Fibroblast of peridontal ligament (primary cell): ENCODE results near the gene DKC1.
"Not testable (repeated sequence)": the region's sequence is repeated elsewhere in the genome, so short reads cannot be mapped to it uniquely, and the experiment has no call there.

Source experiments
- DNase-seq: peaks from one replicate; pipeline ENCODE4 v3.0.0-alpha.2; 2010; ENCODE audit errors: extremely low read depth

The DKC1 gene

DNA sequence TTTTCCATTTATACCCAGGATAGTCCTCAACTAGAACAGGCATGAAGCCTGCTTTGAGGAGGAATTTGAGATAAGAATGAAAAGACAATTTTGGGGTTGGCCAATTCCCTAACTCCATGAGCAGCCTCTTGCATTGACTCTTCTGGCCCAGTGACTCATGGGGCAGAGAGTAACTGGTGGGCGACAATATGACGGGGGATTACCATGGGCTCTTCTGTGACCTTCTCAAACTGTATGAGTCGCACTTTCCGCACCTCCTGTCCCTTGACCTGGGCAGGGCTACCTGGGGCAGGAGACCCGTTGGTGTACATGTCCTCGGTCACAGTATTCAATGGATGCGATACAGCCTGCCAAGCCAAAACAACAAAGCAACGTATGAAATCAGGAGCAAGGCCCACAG lies 29.3 kb downstream of the DKC1 start:
- no peak for DNase-seq

DNA sequence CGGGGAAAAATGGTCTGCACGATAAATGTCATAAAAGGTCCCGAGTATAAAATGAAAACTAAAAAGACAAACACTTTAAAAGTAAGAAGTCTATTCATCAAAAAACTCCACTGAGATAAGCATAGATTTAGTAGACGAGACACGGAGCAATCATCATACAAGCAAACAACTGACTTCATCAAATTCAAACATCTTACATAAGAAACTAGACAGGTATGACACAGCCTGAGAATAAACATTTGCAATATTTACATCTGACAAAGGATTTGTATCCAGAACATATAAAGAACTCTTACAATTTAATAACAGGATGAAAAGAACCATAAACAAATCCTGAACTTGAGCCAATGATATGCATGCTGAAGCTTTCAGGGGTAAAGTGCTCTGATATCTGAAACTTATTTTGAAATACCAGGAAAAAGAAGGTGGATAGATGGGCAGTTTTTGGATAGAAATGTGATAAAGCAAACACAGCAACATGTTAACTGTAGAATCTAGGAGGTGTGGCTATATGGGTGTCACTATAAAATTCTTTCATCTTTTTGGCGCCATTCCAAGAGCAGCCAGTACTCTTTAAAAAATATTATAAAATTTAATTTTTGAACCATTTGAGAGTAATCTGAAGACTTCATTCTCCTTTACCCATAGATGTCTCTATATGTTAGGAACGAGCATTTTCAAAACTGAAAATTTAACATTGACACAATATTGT lies 30.6 kb downstream of the DKC1 start:
- DNase-seq: no peak

DNA sequence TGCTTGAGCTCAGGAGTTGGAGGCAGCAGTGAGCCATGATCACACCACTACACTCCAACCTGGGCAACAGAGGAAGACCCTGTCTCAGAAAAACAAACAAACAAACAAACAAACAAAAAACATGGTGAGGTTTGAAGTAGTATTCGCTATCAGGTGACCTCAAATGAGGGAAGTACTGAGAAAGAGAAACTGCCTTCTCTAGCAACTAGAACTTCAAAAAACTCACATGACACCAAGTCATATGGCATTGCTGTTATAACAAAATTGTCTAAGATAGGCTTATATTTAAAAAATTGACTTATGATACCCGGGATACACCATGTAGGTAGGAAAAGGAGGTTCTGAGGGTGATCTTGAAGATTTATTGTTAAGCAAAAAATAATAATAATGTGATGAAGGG lies 32.4 kb downstream of the DKC1 start:
- no peak for DNase-seq

DNA sequence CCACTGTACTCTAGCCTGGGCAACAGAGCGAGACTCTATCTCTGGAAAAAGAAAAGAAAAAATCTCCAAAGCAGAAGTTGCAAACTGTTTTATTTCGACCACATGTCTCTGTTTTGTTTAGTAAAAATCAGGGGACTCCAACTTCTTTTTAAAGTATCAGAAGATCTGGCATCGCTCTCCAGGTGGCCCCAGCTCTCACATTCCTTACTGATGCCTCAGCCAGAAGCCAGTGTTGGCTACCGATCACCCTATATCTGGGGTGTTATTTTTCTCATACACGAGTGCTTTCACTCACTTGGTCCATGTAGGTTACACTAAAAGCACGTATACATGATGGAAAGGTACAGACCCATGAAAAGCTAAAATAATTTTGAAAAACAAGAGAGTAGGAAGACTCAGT lies 34.3 kb downstream of the DKC1 start:
- no peak for DNase-seq

DNA sequence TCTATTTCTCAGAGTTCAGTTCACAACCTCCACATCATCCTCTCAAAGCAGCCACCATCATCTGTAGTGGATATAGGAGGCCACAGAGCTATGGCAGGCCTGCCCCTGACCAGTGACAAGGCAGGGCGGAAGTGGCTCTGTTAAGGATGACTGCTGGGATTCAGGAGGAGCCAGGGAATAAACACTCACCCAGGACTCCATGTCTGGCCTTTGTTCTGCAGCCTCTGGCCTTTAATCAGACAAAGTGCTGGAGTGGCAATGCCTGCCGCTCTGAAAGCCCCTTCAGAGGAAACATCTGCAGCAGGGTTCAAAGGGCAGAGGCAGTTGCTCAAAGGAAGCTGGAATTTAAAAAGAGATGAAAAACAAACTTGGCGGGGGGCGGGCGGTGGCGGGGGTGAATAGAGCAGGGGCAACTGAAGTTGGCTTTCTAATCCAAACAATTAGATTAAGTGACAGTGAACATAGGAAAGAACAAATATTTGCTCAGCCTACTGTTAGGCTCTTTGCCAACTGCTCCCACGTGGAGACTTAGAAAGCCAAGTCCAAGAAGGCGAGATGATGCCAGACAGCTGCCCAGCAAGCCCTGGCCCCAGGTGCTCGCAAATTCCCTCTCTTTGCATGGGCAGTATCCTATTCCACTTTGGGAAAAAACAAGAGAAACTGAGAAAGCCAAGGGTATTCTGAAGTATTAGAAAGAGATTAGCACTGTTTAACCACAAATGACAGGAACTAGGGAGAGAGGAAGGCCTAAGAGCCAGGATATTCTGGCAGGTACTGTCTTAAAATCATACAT lies 37.1 kb downstream of the DKC1 start:
- no peak for DNase-seq

DNA sequence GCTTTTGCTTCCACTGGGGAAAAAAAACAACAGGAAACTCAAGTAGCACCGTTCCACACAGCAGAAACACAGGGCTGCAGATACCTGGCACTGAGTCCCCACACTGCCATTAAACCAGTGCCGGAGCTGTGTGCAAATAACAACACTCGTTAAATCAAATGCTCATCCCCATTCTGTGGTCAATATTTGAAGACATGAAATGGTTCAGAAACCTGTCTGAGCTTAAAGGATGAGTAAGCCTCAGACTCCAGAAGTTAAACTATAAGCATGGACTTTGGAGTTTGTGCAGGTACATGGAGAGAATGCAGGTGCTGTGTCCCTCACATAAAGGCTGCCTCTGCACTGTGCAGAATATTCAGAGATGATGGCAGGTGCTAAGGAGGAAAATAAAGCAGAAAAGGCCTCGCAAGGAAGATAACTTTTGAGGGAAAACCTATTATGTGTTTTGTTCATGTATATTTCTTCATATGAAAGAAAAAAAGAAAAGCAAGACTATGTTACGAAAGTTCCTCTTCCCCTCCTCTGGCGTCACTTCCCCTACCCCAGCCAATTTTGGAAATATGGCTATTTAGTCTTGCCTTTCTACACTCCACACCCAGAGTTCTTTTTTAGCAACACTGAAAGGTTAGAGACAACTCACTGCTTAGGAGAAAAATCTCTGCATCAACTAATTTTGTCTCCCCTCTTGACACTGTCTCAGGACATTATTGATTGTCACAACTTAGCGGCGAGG lies 38.0 kb downstream of the DKC1 start:
- DNase-seq: no peak

DNA sequence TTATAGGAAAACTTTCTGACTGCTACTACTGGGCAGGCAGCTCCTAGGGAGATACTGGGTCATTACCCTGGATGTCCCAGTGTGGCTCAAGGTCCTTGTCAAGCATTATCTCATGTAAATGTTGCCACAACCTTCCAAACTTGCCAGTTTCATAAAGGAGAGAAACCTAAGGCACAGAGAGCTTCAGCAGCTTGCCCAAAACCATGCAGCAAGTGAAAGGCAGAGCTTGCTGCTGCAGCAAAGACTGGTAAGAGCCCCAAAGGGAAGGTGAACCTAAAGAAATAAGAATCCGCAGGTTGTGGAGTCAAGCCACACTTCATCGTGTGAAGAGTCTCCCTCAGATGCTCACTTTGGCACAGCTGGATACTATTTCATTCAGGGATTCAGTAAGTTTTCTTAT lies 40.3 kb downstream of the DKC1 start:
- no peak for DNase-seq

DNA sequence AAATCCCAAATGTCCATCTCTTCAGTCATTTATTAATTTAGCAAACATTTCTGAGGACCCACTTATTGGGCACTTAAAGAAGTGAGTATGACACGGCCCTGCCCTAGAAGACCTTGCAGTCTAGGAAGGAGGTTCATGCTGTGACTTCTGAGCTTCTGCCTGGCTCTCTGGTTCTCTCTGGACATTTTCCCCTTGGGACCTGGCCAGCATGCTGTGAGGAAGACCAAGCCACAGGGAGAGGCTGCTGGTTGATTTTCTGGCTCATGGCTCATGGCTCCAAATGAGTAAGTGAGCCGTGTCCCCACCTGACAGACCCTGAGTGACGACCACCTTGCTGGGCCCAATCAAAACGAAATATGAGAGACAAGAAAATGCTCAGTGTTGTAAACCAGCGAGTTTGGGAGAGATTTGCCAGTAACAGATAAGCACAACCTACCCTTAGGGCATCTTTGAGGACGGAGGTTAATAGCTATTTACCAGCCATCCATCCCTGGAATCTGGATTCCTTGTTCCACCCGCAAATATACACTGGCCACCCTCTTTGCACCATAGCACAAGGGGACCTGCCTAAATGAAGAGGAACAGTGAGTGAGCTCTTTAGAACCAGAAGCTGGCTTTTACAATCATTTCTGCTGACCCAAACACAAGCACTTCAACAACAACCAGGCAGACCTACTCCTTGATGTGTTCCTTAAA lies 41.7 kb downstream of the DKC1 start:
- no peak for DNase-seq

DNA sequence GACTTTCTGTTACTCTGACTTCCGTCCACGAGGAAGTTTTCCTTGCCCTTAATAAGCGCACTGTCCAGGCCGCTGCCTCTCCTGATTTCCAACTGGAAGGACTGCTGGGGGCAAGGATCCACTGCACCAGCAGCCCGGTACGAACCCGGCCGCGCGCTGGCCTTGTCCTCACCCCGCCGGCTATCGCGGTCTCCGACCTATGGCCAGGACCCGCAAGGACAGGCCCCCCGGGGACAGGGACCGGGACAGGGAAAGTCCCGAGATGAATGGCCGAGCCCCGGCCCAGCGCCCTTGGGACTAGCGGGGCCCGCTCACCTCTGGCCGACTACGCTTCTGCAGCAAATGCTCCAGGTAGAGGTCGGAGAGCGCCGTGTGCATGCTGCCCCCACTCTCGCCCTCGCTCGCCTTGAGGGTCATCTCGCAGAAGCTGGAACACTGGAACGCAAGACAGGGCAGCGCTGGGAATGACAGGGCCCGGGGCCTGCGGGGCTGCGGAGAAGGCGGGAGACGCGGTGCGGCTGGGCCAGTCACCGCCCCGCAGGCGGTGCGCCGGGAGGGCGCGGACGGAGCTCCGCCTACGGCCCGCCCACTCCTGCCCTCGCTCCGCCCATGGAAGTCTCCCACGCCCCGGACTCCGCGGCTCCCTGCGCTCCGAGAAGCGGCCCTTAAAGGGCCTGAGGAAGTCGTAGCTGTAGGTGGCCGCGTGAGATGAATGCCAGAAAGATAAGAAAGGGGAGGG lies 42.5 kb downstream of the DKC1 start, which contains the start of gene MPP1:
MPP1 (minus strand) TSS at position 529 of the 739 bp plus-strand sequence; CDS start at position 417, 112 bp downstream.
- DNase-seq: peak; percentile 56

DNA sequence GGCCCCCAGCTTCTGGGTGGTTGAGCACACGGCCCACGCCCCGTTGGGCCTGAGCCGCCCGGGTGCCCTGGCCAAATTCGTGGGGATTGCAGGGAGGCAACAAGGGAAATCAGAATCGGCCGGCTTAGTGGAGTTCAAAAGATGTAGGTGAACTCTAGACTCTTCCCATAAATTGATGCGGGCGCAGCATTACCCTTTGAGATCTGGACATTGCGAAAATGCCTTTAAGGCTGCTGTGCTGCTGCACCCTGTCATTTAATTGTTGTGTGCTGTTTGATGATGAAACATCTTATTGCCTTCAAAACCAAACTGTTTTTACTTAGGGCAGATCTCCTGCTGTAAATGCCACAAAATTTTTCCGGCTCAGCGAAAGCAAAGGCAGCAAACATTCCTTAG lies 43.0 kb downstream of the DKC1 start:
- DNase-seq: peak; percentile 50

DNA sequence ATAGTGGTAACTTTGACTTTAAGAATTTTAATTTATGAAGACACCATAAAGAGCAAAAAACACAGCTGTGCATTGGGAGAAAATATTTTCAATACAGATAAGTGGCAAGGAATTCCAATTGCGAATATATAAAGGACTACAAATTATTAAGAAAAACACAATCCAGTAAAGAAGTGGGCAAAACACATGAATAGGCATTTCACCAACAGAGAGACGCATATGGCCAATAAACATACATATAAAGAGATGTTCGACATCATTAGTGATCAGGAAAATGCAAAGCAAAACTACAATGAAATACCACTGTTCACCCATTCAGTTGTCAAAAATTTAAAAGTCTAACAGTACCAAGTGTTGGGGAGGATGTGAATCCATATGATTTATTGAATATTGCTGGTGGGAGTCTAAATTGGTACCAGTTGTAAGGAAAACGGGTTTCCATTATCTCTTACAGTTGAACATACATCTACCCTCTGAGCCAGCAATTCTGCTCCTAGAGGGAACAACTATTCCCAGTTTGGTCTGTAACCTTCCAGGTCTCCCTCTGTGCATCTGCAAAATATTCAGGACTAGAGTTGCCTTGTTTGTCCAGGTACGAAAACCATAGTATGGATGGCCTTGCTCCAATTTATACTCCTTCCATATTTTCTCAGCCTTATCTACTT lies 44.3 kb downstream of the DKC1 start:
- DNase-seq: no peak

DNA sequence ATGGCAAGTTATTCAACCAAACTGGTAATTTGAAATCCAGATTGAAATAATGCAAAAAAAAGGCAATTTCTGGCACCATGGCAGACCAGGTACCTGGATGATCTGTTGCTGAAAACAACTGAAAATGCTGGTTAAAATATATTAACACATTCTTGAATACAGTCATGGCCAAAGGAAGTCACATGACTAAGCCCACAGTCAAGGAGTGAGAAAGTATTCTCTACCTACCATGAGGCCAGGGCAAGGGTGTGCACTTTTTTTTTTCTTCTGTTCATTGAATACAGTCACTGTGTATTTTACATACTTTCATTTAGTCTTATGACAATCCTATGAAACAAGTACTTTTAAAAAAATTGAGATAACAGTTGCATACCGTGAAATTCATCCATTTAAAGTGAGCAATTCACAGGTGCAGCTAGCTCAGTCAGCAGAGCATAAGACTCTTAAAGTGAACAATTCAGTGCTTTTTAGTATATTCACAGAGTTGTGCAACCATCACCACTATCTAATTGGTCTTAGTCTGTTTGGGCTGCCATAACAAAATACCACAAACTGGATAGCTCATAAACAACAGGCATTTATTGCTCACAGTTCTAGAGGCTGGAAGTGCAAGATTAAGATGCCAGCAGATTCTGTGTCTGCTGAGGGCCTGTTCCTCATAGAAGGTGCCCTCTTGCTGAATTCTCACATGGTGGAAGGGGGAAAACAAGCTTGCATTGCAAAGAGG lies 47.4 kb downstream of the DKC1 start:
- DNase-seq: no peak

DNA sequence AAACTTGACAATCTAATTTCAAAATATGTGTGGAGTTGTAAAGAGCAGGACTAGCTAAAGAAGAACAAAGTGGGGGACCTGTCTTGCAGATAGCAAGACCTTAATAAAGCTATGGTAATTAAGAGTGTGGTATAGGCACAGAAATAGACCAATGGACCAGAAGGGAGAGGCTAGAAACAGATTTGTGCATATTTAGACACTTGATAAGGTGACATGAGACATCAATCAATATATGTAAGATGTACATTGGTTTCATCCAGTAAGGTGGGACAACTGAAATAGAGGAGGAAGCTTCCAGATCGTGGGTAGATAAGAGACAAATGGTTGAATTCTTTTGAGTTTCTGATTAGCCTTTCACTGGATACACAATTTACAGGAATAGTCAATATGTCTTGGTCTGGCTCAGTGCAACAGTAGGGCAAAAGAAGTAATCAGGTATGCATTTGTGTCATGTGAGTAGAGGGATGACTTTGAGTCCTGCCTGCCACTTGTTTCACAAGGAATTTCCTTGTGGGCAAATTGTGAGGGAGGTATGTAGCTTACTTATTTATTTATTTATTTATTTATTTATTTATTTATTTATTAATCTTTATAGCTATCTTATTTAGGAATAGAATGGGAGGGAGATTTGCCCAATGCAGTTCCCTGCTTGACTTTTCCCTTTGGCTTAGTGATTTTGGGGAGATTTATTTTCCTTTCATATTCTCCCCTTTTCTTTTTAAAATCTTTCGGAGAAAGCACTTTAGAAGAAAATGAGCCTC lies 49.9 kb downstream of the DKC1 start:
- no peak for DNase-seq

DNA sequence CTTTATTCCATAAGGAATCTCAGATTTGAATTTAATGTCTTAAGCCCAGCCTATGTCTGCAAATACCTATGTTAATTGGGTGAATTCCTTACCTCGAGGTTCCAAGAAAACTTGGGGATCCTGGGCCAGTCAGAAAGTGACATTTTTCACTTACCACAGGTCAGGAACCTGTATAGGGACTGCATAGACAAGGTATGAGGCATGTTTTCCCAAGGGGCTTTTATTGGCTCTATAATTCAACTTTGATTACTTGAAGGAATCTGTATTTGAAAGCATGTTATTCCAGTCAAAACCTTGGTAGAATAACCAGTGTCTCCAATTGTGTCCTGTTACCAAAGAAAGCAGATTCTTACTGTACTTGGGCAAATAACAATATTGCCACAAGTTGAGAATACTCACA lies 51.1 kb downstream of the DKC1 start:
- no peak for DNase-seq

DNA sequence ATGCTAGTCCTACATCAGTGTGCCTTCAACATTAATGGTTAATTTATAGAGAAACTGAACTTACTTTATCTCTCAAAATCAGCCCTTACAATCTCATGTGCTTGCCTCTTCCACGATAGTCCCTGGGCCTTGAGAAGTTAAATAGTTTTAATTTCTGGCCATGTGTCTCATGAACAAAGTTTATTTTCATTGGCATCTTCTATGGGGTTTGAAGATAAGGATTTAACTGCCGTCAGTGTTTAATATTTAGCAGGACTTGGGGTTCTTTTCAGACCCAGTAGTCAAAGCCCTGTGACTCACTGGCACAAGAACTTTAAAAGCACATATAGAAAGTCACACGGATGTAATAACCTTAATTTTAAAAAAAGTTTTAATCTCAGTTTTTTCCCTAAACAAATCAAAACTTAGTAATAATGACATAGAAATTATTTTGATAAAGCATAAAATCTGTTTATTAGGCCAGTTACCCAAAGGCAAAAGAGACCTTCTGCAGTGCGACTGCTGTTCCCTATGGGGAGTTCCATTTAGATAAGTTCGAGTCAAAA lies 52.7 kb downstream of the DKC1 start:
- no peak for DNase-seq

DNA sequence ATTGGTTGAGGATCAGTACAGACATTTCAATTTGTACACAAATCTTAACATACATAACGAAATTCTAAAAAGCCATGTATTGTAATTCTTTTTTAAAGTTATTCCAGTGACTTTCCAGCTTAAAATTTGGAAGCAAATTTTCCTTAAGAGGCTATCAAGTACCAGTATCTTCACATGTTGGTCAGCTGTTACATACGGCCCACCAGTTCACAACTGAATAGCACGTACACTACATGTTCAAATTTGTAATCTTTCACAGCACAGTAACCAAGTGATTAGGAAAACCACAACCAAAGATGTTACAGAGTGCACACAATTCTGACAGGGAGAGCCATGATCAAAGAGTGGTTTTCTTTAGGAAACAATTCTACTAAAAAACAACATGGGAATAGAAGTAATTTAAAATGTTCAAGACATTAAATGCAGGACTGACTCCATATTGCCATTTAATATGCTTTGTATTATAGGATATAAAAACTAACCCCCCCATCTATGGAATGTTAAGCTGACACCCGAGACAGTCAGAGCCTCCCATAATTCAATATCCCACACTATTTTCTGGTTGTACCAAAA lies 53.7 kb downstream of the DKC1 start:
- DNase-seq: not testable (repeated sequence)

DNA sequence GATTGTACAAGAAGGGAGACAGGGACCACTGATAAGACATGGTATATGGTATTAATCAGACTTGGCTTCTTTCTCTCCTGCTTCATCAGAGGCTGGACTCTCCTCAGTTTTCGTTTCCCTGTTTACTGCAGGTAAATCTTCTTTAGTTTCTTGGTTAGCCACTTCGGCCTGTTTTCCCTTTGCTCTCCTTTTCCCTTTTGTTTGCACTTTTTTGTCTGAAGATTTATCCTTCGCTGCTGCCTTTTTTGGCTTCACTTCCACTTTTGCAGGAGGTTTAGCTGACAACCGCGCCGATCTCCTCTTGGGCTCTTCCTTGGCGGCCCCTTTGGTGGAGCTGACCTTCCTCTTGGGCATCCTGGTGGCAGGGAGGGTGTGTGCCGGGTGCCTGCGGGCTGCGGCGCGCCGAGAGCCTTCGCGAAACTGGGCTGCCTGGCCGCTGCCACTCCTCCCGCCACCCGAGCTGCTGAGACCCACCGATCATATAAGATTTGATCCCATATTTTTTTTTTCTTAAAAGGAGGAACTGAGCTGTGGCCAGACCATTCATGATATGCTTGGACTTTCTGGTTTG lies 54.5 kb downstream of the DKC1 start:
- DNase-seq: not testable (repeated sequence)
